Neural cell (in vitro differentiated cells): ENCODE data around the gene B3GNT3.

Experiments used
- EP300 ChIP-seq: fragments of 450-650 bp; conservative IDR thresholded peaks from 2 replicates; pipeline ENCODE4 v1.6.1; 2014; ENCODE audit warnings: antibody characterized with exemption, mild to moderate bottlenecking, moderate library complexity; ENCODE audit not compliant: poor library complexity, severe bottlenecking
- EZH2 ChIP-seq: fragments of 200-600, 300-800 bp; shearing (Covaris generic), sonication (generic); IDR thresholded peaks from 2 replicates; pipeline ENCODE4 v1.6.1; 2014; ENCODE audit warnings: antibody characterized with exemption, low read length, borderline replicate concordance, mild to moderate bottlenecking; ENCODE audit not compliant: insufficient read depth, poor library complexity, severe bottlenecking
- RAD21 ChIP-seq: fragments of 450-650 bp; conservative IDR thresholded peaks from 2 replicates; pipeline ENCODE4 v1.6.1; 2014; ENCODE audit warnings: antibody characterized with exemption, mild to moderate bottlenecking, moderate library complexity
- REST ChIP-seq: IDR thresholded peaks from 2 replicates; pipeline ENCODE4 v1.6.1; 2012; ENCODE audit warnings: borderline replicate concordance
- TF ChIP-seq, protein P1 (sequence below): fragments of 450-650 bp; IDR thresholded peaks from 2 replicates; pipeline ENCODE4 v1.5.1; 2014; ENCODE audit warnings: antibody characterized with exemption, mild to moderate bottlenecking, moderate library complexity; ENCODE audit not compliant: poor library complexity, severe bottlenecking

GRCh38 chr19:17778251-17778967 is 16.5 kb upstream of the B3GNT3 start:
- TF ChIP-seq, protein P1, sequence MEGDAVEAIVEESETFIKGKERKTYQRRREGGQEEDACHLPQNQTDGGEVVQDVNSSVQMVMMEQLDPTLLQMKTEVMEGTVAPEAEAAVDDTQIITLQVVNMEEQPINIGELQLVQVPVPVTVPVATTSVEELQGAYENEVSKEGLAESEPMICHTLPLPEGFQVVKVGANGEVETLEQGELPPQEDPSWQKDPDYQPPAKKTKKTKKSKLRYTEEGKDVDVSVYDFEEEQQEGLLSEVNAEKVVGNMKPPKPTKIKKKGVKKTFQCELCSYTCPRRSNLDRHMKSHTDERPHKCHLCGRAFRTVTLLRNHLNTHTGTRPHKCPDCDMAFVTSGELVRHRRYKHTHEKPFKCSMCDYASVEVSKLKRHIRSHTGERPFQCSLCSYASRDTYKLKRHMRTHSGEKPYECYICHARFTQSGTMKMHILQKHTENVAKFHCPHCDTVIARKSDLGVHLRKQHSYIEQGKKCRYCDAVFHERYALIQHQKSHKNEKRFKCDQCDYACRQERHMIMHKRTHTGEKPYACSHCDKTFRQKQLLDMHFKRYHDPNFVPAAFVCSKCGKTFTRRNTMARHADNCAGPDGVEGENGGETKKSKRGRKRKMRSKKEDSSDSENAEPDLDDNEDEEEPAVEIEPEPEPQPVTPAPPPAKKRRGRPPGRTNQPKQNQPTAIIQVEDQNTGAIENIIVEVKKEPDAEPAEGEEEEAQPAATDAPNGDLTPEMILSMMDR: no peak
- TF ChIP-seq EZH2 (no peak), EP300 (no peak), REST (no peak), RAD21 (no peak)
